Muscle of leg (tissue), 11 donors: ENCODE results near the gene CSF3. TPM values are rescaled to one million over a fixed set of nuclear protein-coding genes. Genes with fewer than 3 reads are reported as not detected.

Source experiments
- DNase-seq: peaks from one replicate; pipeline ENCODE4 v3.0.0; 2013
- H3K27ac ChIP-seq: one replicate; pipeline ENCODE4 v1.5.1; 2013; ENCODE audit warnings: mild to moderate bottlenecking, low read length, control low read depth
- H3K27me3 ChIP-seq: one replicate; pipeline ENCODE4 v1.6.1; 2013; ENCODE audit warnings: low read length; ENCODE audit not compliant: control insufficient read depth, insufficient read depth
- H3K36me3 ChIP-seq: one replicate; pipeline ENCODE4 v1.6.1; 2013; ENCODE audit warnings: low read length; ENCODE audit not compliant: control insufficient read depth, insufficient read depth
- H3K4me1 ChIP-seq: one replicate; pipeline ENCODE4 v1.6.1; 2013; ENCODE audit warnings: low read length; ENCODE audit not compliant: control insufficient read depth, insufficient read depth
- H3K4me3 ChIP-seq: one replicate; pipeline ENCODE4 v1.5.1; 2013; ENCODE audit warnings: low read length, control low read depth
- H3K9me3 ChIP-seq: replicated peaks from 2 replicates; pipeline ENCODE4 v1.6.1; 2013; ENCODE audit warnings: low read depth, low read length; ENCODE audit not compliant: control insufficient read depth
- WGBS: methylation state at CpG from one replicate; pipeline ENCODE4 v1.1.5; 2013; ENCODE audit warnings: missing lambda C conversion rate; ENCODE audit not compliant: insufficient coverage; 5-methylcytosine and 5-hydroxymethylcytosine counted together
- polyA plus RNA-seq, 8 donors: library from polyadenylated mRNA; unstranded; fragments of 120-200 nt; gene quantifications; one replicate each; pipeline versions ENCODE4 v1.2.1 to v1.2.3, GENCODE V29; 2013; ENCODE audit warnings: inconsistent platforms in 1 of 8, low replicate concordance in 1 of 8; ENCODE audit not compliant: insufficient read length in 8 of 8, insufficient read depth in 1 of 8
- total RNA-seq: library from RNA; stranded (reverse); fragments of 120-200 nt; gene quantifications from one replicate; pipeline ENCODE4 v1.2.4, GENCODE V29; 2013

CSF3 gene
- total and polyA plus RNA-seq, 9 donors = 0.09 to 0.54 (median 0.20) TPM; not detected in 1

DNA sequence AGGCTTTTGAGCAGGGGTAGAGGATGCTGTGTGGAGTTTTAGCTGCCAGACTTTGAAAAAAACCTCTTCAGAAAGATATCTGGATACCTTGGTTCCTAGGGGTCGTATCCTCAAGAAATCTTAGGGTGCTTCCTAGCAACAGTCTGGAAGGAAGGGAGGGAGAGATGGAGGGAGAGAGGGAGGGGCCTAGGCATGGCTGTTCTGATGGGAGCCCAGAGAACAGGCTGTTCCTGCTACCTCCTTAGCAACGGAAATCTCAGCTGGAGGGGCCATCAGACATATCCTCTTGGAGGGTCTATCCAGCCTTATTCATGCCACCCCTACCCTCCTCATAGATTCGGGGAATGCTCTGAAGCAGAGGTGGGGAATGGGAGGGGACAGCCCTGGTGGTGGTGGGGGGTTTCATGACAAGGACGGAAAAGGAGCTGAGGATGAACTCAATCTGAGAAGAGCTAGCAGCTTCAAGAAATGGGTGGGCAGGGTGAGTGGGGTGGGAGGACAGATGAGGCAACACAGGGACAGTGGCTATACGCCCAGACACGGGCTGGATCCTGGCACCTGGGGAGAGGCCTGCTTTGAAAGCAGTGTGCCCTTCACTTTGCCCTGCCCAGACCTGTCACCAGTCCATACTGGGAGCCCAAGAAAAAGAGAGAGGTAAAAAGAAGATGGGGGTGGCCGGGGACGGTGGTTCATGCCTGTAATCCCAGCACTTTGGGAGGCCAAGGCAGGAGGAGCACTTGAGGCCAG lies 44.7 kb downstream of the CSF3 start:
- H3K27ac ChIP-seq = no peak overlapping the region
- H3K4me1 ChIP-seq = peaks cover 38% of the 10 kb centered on the region
- WGBS = 59% methylated on average over 3 of the region's 8 CpGs

DNA sequence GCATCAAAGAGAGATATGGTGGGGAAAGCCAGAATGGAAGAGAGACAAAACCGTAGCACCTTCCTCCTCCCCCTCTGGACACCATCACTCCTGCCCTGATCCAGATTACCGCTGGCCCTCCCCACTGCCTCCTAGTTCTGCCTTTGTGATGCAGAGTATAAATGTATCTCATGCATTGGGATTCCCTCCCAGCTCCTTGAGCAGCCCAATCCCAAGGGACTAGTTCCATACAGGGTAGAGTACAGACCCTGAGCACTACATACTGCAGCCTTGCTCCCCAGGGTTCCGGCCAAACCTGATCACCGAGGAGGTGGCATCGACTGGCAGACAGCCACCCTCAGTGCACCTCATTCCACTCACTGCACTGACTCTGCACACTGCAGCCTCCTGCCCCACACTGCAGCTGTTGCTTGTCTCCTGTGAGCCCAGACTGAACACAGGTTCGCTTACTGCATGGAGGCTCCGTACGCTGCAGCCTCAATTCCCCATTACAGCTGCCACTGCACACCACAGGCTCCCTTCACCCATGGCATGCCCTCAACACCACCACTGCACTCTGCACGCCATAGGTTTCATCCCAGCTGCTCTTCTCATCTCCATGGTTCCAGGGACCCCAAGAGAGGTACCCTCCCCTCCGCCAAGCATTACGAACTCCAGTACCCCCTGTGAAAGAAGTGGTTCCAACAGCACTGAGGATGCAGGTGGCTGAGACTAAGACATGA lies 45.8 kb downstream of the CSF3 start:
- no peak for DNase-seq
- no peaks in the 10 kb centered on the region for H3K9me3 ChIP-seq
- H3K4me1 ChIP-seq = peaks cover 49% of the 10 kb centered on the region
- no peak overlapping the region for H3K4me3 ChIP-seq
- 53% methylated on average over 7 of the region's 11 CpGs for WGBS
- no peak overlapping the region for H3K27ac ChIP-seq
- H3K36me3 ChIP-seq = peaks cover 2% of the 10 kb centered on the region
- no peaks in the 10 kb centered on the region for H3K27me3 ChIP-seq

More for the DNA sequence above, 44.7 kb downstream of the CSF3 start:
- no peak overlapping the region for H3K4me3 ChIP-seq
- H3K36me3 ChIP-seq = no peaks in the 10 kb centered on the region
- no peaks in the 10 kb centered on the region for H3K27me3 ChIP-seq
- H3K9me3 ChIP-seq = no peaks in the 10 kb centered on the region
- DNase-seq = no peak

DNA sequence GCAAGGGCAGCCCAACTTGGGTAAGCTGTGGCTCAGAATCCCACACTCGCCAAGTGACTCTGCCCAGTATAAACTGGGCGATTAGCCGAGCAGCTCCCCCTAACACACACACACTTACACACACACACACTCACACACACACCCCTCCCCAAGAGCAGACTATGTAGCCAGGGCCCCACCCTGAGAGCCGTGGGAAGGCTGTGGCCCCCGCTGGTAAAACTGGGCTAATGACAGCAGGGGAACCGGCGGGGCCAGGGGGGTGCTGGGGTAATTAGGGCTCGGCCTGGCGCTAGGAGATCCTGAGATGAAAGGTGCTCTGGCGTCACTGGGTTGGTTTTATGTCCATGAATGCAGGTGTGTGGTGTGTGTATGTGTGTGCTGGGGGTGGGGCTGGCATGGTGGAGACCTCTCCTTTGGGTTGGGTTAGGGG lies 46.4 kb downstream of the CSF3 start:
- H3K4me3 ChIP-seq = no peak overlapping the region
- no peak overlapping the region for H3K27ac ChIP-seq
- WGBS = 65% methylated on average over 5 of the region's 10 CpGs
- H3K9me3 ChIP-seq = no peaks in the 10 kb centered on the region
- peak; percentile 21 for DNase-seq
- H3K36me3 ChIP-seq = peaks cover 2% of the 10 kb centered on the region
- H3K27me3 ChIP-seq = no peaks in the 10 kb centered on the region
- peaks cover 52% of the 10 kb centered on the region for H3K4me1 ChIP-seq

DNA sequence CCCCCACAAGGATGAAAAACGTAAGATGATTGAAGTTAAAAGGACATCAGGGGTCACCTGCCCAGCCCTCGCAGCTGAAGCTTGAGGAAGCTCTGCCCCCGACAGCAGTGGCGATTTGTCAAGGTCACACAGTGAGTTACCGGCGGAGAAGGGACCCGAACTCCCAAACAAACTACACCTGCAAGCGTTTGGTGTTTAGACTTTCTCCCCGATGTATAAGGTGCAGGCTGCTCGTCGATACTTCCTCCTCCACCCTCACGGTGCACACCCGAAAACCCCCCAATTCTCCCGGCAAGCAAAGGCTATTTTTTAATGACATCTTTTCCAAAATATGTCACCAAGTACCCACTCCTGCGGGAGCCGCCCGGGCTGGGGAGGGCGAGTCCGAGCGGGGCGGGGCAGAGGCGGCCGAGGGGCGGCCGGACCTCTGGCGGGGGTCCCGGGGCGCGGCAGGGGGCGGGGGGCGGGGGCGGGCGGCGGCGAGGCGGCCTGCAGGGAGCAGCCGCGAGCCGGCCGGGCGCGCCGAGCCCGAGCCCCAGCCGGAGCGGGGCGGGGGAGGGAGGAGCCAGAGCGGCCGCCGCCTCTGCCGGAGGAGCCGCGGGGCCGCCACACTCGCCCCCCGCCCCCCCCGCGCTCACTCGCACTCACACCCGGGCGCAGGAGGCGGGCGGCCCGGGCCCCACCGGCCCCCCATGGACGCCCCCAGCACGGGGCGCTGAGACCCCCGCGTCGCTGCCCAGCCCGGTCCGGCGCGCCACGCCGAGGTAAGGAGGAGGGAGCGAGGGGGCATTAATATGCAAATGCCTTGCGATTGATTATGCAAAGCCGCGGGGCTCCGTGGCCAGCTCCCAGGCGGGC lies 47.3 kb downstream of the CSF3 start, which contains the start of gene THRA:
Gene THRA (plus strand): TSS at position 637 of the 858 bp plus-strand sequence. CDS start 11,524 bp downstream, outside the sequence.
- Histone ChIP-seq H3K9me3 (no peaks in the 10 kb centered on the region), H3K4me3 (peak within 1 kb of the TSS; percentile 99), H3K27me3 (no peaks in the 10 kb centered on the region), H3K36me3 (peaks cover 5% of the 10 kb centered on the region), H3K27ac (peak within 1 kb of the TSS; percentile 87), H3K4me1 (peaks cover 59% of the 10 kb centered on the region)
- WGBS = under 1% methylated on average over 50 of the region's 83 CpGs
- DNase-seq = peak; percentile 89

DNA sequence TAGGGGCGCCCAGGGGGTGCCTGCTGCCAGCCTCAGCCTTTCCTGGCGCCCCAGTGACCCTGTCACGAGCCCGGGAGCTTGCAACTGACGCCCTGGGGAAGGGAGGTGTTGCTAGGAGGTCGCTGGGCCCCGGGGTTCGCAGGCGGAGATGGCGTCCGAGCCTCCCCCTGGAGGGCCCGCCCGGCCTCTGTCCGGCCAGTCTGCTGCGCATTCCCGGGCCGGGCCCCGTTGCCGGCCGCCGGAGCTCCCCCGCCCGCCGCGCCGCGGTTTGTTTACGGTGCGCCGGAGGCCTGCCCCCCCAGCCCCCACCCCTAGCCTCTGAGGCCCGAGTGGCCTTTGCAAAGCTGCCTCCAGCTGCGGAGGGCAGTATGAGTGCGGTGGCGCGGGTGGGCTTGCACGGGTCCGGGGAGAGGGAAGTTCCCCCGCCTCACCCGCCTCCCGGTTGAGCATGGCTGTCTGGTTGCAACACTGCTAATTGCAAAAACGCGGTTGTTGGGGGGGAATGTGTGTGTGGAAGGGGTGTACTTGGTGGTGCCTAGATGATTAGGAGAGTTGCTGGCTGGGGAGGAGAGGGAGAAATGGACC lies 48.0 kb downstream of the CSF3 start:
- 0% methylated on average over 25 of the region's 42 CpGs for WGBS
- Histone ChIP-seq H3K36me3 (peaks cover 7% of the 10 kb centered on the region), H3K4me1 (peaks cover 59% of the 10 kb centered on the region), H3K27ac (peak overlapping the region; percentile 87), H3K4me3 (peak overlapping the region; percentile 99), H3K9me3 (no peaks in the 10 kb centered on the region), H3K27me3 (no peaks in the 10 kb centered on the region)
- no peak for DNase-seq

DNA sequence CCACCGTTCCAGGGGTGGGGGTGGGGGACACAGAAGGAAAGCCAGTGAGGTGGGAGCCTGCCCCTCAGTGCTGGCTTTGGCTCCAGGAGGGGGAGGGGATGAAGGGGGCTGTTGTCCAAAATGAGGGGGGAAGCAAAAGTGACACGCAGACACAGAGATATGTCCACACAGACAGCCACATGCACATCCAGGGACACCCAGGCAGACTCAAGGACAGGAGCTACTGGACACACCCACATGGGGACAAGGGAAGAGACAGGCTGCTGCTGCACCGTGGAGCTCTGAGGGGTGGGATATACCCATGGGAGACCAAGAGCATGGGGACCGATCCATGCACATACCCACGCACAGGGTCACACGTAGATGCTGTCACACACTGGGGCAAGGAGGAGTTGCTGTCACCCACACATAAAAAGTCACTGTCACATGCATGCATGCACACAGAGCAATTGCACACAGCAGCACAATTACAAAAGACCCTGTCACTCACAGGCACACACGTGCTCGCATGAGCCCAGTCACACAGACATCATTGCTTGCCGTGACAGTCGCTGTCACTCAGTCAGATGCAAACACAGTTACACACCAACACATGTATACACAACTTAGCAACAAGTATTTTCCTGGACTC lies 48.8 kb downstream of the CSF3 start:
- H3K4me3 ChIP-seq = peak overlapping the region; percentile 99
- H3K27me3 ChIP-seq = no peaks in the 10 kb centered on the region
- WGBS = 5% methylated on average over 9 of the region's 10 CpGs
- peaks cover 63% of the 10 kb centered on the region for H3K4me1 ChIP-seq
- H3K36me3 ChIP-seq = peaks cover 7% of the 10 kb centered on the region
- no peaks in the 10 kb centered on the region for H3K9me3 ChIP-seq
- DNase-seq = peak; percentile 35
- H3K27ac ChIP-seq = peak overlapping the region; percentile 87

DNA sequence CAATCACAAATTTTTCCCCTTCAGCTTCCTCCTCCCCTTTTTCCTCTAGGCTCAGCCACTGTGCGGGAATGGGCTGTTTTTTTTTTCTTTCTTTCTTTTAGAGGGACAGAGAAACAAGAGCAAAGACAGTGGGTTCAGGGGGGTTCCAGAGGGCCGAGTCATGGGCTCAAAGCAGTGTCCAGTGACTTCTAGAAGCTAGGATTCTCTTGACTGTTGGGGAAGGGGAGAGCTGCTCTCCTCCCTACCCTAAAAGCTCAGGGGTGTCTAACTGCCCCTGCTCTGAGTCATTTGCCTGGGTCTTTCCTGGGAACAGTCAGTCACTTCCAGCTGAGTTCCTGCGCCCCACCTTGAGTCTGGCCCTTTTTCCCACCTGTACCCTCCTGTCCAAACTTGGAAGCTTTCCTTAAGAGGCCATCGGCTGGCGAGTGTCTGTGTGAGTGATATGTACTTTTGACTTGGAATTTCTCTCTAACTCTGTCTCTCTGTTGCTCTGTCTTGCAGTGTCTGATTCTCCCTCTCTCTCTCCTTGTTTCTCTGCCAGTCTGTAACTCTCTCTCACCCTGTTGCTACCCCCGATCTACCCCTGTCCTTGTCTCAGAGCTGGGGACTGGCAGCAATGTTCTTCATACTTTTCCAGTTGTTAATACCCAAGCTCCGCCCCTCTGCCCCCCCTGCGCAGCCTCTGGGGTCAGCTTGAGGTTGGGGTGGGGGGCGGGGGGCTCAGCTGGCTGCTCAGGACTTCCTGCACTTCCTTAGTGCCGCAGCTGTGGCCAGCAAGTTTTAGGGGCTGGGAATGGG lies 49.9 kb downstream of the CSF3 start:
- no peaks in the 10 kb centered on the region for H3K27me3 ChIP-seq
- peak overlapping the region; percentile 99 for H3K4me3 ChIP-seq
- H3K4me1 ChIP-seq = peaks cover 74% of the 10 kb centered on the region
- no peaks in the 10 kb centered on the region for H3K9me3 ChIP-seq
- H3K36me3 ChIP-seq = peaks cover 7% of the 10 kb centered on the region
- DNase-seq = peak; percentile 86
- 0% methylated on average over 1 of the region's 10 CpGs for WGBS
- H3K27ac ChIP-seq = peak overlapping the region; percentile 87

DNA sequence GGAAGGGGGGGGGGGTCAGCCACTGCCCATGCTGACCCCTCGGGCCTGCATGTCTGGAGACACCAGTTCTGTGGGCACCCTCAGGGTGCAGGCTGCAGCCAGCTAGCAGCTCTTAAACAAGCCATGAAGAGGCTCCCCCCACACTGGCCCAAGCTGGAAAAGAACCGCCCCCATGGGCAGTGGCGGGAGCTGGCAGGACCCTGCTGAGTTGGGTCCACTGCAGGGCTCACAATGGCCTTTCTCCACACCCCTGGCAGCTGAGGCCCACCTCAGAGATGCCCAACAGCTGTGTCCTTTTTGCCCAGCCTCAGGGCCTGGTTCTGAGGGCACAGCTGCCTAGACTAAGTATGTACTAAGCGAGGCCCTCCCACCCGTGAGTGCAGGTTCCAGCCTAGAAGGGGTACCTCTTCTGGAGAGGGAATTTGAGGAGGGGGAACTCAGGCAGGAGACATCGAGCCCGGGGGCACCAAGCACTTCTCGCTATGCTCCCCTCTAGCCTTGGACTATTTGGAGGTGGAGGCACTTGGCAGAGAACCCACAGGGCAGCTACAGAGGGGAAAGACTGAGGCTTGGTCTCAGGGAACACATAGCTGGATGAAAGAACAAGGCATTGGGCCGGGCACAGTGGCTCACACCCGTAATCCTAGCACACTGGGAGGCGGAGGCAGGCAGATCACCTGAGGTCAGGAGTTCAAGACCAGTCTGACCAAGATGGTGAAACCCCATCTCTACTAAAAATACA lies 50.7 kb downstream of the CSF3 start:
- peak overlapping the region; percentile 87 for H3K27ac ChIP-seq
- peaks cover 7% of the 10 kb centered on the region for H3K36me3 ChIP-seq
- WGBS = 19% methylated on average over 5 of the region's 11 CpGs
- peak overlapping the region; percentile 99 for H3K4me3 ChIP-seq
- H3K9me3 ChIP-seq = no peaks in the 10 kb centered on the region
- no peaks in the 10 kb centered on the region for H3K27me3 ChIP-seq
- H3K4me1 ChIP-seq = peaks cover 82% of the 10 kb centered on the region
- peak; percentile 69 for DNase-seq
